Sigmoid colon (tissue), 4 donors: ENCODE data around the gene SNX14.

Source experiments
- EP300 ChIP-seq, 4 donors: sonication (generic); formaldehyde crosslinking; IDR thresholded peaks; one replicate each; pipeline ENCODE4 v1.6.1; 2017; ENCODE audit warnings: antibody characterized with exemption in 4 of 4
- POLR2A ChIP-seq, 2 donors: fragments of 450-650 bp; IDR thresholded peaks; one replicate each; pipeline ENCODE4 v1.6.1; 2016; ENCODE audit warnings: antibody characterized with exemption in 2 of 2, mild to moderate bottlenecking in 2 of 2, moderate library complexity in 2 of 2
- POLR2AphosphoS5 ChIP-seq, 4 donors: sonication (generic); formaldehyde crosslinking; IDR thresholded peaks; one replicate each; pipeline ENCODE4 v1.6.1; 2017; ENCODE audit warnings: antibody characterized with exemption in 4 of 4
- TF ChIP-seq, protein P1 (sequence below), 4 experiments: fragments of 450-650 bp in 3 of 4; fragments of 200-600 bp in 1 of 4; IDR thresholded peaks; one replicate each; pipeline ENCODE4 v1.5.1; 2016 to 2019; ENCODE audit warnings: antibody characterized with exemption in 4 of 4, mild to moderate bottlenecking in 3 of 4, moderate library complexity in 2 of 4

DNA sequence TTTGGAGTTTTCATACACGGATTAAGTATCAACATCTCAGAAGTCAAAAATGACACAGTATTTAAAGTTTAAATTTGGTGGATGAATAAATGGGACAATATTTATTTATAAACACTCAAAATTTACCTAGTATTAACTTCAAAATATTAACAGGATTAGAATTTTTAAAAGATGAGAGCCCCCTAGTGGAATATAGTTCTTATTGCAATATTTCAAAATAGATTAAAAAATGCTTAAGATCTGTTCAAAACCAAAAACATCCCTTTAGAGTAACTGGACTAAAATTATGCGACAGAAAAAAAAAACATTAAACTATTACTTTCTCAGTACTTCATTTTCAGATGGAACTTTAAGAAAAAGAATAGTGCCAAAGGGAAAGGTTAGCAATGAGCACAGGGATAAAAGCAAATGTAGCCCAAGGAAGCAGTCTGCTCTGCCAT is 56.6 kb downstream of the SNX14 start:
- TF ChIP-seq, protein P1, sequence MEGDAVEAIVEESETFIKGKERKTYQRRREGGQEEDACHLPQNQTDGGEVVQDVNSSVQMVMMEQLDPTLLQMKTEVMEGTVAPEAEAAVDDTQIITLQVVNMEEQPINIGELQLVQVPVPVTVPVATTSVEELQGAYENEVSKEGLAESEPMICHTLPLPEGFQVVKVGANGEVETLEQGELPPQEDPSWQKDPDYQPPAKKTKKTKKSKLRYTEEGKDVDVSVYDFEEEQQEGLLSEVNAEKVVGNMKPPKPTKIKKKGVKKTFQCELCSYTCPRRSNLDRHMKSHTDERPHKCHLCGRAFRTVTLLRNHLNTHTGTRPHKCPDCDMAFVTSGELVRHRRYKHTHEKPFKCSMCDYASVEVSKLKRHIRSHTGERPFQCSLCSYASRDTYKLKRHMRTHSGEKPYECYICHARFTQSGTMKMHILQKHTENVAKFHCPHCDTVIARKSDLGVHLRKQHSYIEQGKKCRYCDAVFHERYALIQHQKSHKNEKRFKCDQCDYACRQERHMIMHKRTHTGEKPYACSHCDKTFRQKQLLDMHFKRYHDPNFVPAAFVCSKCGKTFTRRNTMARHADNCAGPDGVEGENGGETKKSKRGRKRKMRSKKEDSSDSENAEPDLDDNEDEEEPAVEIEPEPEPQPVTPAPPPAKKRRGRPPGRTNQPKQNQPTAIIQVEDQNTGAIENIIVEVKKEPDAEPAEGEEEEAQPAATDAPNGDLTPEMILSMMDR (IDR thresholded peaks at IDR 0.05), result peak in 2 of 4 experiments; percentile 26 to 66
- no peak for TF ChIP-seq POLR2A (IDR thresholded peaks at IDR 0.05)
- TF ChIP-seq POLR2AphosphoS5 (IDR thresholded peaks at IDR 0.05), result no peak
- TF ChIP-seq EP300 (IDR thresholded peaks at IDR 0.05), result no peak
